Islet of Langerhans (tissue), 1 donor: ENCODE measurements around the gene TADA2A.

Experiments
- FAIRE-seq: peaks from one replicate; lab custom pipeline; 2011; peaks lifted over from hg19 to GRCh38; lab: Jason Lieb, UNC

The TADA2A gene

DNA sequence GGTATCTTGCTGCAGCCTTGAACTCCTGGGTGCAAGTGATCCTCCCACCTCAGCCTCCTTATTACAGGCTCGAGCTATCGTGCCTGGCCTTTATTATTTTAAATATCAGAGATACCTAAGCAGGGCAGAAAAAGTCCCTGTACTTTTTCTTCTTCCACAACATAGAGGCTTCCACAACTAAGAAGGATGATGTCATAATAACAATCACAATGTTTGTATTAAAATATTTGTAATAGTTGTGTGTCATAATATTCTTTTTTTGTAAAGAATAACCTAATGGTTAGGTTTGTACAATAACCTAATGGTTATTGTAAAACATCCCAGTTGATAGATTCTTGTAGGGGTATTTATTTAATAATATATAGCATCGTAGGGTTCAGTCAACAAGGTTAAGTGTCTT, 56.4 kb downstream of the TADA2A start:
- FAIRE-seq = no peak

DNA sequence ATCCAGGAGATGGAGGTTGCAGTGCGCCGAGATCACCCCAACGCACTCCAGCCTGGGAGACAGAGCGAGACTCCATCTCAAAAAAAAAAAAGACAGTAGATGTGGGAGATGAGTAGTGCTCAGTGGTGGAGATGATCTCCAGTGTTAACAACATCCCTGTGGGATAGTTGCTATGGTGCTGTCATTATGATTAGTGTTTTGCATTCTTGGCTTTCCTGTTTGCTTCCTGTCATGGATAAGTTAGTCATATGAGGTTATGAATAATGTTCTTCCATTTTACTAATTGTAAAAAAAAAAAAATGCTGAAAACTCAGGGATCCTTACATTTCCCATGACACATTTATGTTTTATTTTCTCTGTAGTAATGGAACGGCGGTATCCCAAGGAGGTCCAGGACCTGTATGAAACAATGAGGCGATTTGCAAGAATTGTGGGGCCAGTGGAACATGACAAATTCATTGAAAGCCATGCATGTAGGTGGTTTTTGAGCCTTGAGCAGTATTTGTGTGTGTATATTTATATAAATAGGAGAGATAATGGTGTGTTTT, 58.5 kb downstream of the TADA2A start:
- FAIRE-seq = no peak

DNA sequence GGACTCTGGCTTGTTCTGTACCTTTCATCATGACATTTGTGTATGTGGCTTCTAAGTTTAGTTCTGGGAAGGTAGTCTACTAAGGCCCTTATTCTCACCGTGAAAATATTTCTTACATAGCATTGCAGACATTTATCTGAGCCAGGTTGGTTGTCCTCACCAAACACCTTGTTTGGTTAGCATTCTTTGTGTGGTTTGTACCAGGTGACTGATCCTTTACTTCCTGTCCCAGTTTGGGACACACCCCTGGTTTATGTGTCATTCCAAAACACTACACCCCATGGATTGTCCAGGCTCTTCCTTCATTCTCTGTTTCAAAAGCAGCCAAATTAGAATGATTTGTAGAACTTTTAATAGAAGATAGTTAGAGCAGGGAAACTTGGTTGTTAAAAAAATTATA, 59.8 kb downstream of the TADA2A start:
- no peak for FAIRE-seq

DNA sequence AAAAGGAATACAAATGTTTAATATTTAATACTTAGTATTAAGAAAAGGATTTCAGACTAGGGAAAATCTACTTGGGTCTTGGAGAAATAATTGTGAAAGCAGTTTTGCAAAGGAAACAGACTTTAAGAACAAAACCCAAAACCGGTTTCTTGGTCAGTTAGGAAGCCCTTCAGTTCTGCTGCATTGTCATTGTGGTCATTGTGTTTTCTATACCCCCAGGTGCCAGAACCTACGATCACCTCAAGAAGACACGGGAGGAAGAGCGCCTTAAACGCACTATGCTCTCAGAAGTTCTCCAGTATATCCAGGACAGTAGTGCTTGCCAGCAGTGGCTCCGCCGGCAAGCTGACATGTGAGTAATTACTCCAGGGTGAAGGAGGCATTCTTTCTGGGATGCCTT, 63.5 kb downstream of the TADA2A start:
- no peak for FAIRE-seq

DNA sequence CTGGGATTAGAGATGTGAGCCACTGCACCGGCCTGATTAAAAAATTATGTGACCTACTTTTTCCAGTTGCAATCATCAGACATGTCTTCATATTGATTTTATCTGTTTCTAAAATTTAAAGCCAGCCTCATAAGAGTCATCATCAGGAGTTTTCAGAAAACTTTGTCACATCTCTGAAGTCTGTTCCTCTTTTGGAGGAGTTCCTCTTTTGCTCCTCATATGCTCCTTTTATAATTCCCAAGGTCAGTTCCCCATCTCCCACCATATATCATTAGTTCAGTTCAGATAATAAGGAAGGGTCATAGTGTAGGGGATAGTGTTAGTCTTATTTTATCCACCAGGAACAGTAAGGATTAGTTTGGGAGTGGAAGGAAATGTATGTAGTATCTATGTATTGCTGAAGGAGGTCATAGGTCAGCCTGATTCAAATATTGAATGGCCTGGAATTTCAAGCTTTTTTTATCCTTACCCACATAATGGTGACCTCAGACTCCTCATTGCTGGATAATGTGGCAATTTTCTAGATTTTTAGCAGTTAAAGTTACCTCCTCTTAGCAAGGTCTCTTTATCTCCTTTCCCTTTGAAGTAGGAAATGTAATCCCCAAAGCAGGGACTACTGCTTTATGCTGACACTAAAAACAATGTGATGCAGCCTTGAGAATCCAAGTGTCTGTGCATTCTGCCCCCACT, 69.2 kb downstream of the TADA2A start:
- FAIRE-seq = no peak

DNA sequence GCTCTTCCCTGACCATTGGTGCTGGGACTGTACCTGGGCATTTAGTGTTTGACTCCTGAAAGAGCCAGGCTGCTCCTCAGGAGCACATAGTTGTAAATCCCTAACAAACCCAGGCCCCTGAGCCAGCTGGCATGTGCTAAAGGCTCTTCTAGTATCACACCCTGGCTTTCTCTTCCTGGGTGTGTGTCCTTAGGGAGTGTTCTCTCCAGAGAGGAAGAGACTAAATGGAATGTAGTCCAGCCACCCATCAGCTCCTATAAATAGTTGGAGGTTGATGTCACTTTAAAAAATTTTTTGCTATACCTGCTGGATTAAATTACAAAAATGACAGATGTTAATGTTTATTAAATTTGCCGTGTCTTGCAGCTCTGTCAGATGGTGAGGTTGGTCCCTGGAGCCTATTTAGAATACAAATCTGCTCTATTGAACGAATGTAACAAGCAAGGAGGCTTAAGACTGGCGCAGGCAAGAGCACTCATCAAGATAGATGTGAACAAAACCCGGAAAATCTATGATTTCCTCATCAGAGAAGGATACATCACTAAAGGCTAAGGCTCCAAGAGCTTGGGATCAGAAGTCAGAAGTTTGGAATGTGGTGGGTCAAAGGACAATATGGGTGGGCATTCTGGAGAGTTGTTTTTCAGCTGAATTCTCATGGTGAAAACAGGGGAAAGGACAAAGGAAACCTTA, 69.9 kb downstream of the TADA2A start:
- no peak for FAIRE-seq

DNA sequence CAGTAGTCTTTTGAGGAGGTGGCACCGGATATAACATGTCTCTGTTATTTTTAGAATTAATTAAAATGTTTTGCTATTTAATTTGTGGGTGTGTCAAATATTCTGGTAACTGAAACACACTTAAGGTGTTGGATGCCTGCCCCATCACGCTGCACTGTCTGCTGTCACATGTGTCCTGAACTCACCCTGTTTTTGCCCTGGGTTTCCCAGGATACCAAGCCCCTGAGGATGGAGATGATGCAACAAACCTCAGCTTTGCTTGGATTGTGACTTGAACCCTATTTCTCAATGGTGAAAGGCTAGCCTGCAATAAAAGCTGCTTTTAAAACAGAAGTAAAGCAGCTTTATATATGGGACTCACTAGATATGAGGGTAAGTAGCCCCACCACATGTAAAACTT, 71.5 kb downstream of the TADA2A start:
- no peak for FAIRE-seq

DNA sequence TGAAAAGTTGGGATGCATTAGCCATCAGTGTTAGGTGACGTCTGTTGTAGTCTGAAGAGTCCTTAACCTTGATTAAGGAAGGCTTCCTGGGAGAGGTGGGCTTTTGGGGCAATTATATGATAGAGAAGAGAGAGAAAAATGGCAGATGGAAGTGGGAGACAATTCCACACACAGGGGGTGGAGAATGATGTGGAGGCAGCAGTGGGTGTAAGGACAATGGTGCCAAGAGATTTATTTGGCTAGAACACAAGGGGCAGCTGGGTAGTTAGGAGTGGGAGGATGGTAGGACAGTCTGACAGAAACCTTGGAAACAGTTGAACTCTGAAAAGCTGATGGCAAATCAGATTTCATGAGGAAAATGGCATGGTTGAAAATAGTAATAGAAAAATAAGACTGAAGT, 72.3 kb downstream of the TADA2A start:
- no peak for FAIRE-seq

DNA sequence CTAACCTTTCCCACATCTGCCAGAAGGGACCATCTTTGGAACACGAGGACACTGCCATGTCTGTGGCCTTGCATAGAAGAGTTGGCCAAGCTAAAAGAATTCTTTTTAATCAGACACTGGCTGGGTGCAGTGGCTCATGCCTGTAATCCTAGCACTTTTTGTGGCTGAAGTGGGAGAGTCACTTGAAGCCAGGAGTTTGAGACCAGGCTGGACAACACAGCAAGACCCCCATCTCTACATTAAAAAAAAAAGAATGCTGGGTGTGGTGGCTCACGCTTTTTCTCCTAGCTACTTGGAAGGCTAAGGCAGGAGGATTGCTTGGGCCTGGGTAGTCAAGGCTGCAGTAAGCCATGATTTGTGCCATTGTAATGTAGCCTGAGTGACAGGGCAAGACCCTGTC, 73.7 kb downstream of the TADA2A start:
- FAIRE-seq = no peak

DNA sequence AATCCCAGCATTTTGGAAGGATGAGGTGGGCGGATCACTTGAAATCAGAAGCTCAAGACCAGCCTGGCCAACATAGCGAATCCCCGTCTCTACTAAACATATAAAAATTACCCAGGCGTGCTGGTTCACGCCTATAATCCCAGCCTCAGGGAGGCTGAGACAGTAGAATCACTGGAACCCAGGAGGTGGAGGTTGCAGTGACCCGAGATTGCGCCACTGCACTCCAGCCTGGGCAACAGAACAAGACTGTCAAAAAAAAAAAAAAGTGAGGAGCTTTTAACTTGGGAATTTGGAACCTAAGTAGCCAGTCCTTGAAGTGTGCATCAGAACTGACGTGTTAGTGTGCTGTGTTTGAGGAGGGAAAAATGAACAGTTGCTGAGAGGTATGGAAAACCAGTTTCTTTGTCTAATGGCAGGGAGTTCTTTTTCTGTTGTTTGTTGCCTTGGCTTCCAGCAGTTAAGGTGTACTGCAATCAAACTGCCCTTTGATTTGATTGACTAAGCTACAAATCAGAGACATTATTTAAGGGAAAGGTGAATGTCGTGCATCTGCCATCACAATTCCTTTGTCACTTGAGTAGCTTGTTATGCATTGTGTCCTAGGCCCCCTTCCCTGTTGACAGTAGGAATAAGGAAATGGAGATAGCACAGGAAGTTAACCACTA, 74.4 kb downstream of the TADA2A start:
- FAIRE-seq = no peak

DNA sequence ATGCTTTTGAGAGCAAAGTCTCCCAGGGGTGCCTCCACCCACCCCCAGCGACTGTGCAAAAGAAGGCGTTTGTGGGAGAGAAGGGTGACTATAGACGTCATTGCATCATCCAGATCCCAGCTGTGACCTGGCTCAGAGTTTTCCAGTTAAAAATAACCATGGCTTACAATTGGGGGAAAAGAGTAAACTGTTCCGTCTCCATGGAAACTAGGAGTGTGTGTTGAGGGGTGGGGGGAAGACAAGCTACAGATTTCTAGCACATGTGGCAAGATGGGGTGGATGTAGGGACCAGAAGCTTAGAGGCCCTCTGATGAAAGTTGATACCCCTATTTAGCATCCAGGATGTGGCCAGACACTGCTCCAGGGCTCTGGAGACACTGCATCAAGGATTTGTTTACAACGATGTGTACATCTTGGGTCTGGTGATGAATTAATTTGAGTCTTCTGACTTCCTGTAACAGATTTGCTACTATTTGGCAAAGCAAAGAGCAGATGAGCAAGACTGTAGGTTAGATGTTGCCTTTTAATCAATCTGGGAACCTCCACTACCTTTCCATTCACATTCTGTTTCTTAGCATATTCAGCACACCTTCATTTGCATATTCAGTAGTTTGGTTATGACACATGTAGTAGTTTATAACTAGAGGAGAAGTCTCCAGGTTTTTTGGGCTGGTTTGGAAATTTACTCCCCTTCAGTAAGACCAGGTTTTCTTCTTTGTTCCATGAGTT, 76.8 kb downstream of the TADA2A start:
- FAIRE-seq = no peak

DNA sequence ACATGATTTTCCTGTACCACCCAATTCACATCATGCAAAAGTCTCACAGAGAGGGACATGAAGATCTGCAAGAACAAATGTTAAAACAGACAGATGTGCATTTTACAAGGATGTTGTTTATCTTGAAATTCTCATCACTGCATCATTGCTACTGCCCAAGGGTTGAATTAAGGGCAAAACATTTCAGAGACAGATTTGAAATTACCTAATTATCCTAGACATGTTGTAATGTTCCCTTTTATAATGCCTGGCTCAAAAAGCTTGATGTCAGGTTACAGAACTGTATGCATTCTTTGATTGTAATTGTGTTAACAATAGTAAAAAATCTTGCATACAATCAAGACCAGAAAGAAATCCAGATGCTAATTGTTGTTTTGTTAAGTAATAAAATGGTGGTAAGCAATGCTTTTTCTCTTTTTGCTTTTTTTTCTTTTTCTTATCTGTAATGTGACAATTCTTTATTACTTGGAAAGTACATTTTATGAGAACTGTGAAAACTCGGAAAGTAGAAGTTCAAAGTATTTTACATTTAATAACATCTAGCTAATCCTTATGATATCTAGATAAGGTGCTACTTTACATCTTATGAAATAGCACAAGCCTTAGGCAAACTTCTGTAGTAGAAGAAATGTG, 79.4 kb downstream of the TADA2A start:
- FAIRE-seq = no peak

DNA sequence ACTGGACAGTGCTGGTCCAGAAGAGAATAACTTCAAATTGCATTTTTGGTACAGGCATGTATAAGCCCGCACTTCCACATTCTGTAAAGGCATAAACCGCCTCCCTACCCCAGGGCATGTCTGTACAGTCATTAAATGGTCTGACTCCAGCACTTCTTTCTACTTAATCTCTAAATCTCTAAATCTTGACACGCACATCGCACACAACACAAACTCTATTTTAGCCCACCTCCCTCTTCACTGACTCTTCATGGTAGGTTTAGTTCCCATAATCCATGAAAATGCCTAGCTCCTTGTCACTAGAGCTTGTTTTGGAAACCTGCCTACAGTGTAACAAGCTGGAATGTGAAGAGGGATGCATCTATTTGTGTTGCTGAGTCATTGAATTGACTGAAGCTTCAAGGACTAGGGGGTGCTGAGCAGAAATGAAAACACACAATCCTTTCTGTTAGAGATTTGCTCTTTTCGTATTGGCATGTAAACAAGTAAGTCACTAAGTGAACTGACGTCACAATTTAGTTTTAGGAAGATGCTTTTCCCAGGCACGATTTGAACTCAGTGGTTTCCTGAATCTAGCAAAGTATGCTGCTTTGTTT, 81.4 kb downstream of the TADA2A start:
- FAIRE-seq = no peak

DNA sequence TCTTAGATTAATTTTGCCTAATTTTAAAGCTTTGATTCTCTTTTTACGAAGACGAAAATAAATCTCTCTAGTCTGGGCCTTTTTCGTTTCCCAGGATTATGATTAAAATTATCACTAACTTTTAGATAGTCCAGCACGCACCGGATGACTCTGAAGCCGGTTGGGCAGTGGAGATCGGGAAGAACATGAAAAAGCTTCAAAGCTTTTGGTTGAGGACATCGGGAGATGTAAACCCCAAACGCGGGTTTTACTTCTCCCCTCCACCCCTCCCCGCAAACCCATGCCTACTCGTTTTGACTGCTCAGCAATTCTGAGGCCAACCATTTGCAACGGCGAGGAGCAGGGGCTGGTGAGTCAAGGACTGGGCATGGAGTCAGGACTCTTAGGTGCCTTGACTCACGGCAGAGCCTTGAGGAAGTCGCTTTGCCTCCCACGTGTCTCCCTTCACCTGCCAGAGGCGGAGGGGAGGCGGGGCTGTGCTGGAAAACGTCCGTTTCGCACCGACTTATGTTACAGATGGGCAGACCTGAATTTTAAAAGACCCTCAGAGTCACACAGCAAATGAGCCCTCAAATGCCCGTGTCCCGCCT, 82.0 kb downstream of the TADA2A start:
- FAIRE-seq = no peak

DNA sequence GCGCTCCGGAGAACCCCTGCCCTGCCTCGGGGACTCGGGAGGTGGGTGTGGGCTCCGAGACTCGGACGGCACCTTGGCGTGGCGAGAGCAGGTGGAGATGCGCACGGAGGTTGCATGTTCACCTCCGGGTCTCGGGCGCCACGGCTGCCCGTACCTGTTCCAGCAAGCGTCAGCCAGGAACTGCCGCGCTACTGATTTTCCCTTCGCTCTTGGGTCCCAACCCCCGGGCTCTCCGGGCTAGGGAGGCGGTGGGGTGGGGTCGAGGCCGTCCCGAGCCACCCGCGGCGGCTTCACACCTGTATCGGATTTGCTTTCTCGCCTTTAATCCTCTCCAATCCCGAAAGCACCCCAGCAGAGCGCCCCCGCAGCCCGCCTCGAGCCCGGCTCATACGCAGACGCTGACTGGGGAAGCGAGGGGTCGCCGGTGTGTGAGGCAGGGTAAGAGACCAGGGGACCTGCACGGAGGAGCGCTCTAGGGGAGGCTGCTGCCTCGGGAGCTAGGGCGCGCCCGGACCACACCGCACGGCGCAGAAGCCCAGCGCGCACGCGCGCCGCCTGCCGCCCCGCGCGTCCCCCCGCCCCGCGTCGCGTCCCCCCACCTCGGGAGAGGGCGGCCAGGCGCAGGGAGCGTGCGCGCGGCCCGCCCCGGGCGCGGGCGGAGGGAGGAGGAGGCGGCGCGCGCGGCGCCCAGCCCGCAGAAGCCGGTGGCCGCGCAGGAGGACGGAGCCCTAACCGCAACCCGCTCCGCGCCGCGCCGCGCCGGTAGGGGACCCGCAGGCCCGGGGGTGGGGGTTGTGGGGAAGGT, 82.7 kb downstream of the TADA2A start, which contains the start of gene DUSP14:
Gene DUSP14 (plus strand): TSS at position 695 of the 805 bp plus-strand sequence. CDS start 22,382 bp downstream, outside the sequence.
- FAIRE-seq = no peak

DNA sequence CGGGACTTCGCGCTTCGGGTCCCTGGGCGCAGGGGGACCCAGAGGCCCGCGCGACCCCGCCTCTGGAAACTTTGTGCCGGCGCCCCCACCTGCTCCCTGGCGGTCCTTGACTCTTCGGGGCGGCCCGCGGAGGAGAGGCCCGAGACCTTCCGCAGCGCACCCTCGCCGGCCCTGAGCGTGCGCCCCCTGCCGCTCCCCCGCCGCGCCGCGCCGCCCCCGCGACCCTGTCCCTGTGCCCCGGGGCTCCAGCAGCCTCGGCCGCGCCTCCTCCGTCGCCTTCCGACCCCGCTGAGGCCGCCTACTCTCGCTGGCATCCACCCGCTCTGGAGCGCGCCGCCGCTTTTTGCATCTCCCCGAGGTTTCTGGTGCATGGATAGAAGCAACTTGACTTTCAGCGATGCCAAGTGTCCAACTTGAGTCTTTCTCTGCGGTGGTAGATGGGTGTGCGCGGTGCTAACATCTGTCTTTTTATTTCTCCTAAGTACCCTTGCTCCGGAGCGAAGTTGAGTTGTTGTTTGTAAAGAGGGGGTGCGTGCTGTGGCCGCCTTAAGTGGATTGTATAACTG, 83.4 kb downstream of the TADA2A start:
- FAIRE-seq = no peak

DNA sequence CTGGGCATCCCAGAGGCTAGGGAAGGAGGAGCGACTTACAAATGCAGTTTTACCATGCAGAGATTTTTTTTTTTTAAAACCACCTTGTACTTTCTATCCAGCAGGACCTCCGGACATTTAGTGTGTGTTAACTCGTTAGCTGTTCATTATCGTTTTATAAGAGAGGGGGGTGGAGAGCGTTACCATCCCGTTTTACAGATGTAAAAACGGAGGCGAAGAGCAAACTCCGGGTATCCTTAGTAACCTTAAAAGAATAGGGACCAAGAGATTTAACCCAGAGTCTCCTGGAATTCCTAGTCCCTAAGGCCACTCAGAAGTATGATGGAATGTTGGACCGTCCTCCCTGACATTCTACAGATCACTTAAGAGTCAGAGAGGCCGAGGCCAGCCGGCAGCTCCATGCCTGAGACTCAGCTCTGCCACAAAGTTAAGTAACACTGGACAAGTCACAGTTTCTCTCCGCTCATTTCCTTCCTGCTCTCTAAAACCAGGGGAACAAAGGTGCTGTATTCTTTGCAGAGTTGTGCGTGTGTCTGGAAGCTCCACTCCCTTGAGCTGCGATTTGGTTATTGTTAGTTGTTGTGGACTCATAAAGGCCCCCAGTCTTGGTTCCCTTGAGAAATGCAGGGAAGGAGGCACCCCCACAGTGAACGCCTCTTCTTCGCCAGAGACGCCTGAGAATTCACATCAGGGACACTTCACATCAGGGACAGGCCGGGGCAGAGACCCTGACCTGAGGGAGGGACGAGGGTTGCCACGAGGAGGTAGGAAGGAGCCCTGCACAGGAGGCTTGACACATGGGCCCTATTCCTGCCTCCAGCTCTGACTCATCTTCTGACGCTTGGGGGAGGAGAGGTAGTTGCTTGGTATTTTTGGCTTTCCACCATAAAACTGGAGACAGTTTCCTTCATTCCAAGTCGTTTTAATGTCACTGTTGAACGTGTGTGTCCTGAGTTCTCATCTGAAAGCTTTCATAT, 84.2 kb downstream of the TADA2A start:
- FAIRE-seq = no peak

DNA sequence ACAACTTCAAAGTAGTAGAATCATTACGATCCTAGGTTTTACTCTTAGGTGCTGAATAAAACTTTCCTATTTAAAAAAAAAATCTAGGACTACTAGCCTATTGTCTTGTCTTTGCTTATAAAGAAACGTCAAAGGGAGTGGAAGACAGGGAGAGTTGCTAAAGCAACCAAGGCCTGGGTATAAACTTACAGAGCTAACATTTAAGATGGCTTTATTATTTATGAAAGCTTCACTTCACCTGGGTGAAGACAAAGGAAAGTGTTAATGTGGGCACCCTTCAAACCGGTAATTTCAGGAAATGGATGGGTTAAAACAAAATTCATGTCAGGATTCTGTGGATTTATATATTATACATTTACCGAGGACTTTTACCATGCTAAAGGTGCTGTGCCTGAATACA, 85.5 kb downstream of the TADA2A start:
- FAIRE-seq = no peak
